HG02588 (cell line): ENCODE results near the gene CTDSP2.
A peak's percentile ranks its signal among the peaks of the same experiment; 100 is the strongest.
"Not testable (repeated sequence)": the region's sequence is repeated elsewhere in the genome, so short reads cannot be mapped to it uniquely, and the experiment has no call there.

Experiments
- ATAC-seq: cut with Tn5 transposase; IDR thresholded peaks from one replicate; pipeline ENCODE4 v1.9.1; 2021; ENCODE audit warnings: mild to moderate bottlenecking, moderate library complexity; ENCODE audit not compliant: unreplicated experiment

CTDSP2 gene, protein sequence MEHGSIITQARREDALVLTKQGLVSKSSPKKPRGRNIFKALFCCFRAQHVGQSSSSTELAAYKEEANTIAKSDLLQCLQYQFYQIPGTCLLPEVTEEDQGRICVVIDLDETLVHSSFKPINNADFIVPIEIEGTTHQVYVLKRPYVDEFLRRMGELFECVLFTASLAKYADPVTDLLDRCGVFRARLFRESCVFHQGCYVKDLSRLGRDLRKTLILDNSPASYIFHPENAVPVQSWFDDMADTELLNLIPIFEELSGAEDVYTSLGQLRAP

DNA sequence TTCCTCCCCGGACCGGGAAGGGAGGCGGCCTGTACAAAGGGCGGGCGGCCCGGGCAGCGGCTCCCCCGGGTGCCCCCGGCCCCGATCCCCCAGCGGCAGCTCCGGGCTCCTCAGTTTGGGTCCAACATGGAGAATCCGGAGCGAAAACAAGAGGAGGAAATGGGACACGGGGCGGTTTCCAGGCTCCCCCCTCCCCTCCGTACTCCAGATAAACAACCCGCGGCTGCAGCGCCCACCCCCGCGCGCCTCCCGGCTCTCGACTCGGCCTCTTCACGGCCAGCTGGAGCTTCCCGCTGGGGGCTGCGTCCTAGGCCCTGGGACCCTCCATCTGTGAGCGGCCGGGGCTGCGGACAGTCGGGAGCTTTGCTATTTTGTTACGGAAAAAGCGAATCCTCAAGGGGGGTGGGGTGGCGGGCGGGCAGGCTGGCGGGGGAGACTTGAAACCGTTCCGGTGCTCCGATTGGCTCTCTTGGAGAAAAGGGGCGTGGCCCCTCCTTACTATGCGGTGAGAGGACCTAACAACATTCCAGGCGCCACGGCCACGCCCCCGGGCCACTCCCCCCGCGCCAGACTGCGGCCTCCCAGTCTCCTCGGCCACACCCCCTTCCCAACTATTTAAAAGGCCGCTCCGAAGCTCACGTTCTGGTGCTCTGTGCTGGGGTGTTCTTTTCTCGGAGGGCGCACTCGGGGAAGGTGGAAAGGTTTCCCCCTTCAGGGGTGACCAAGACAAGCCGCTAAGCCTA, at the start of gene CTDSP2:
Gene CTDSP2 (minus strand): TSS at position 153 of the 743 bp plus-strand sequence. CDS start 294 bp downstream, outside the sequence.
- peak; percentile 42 for ATAC-seq

DNA sequence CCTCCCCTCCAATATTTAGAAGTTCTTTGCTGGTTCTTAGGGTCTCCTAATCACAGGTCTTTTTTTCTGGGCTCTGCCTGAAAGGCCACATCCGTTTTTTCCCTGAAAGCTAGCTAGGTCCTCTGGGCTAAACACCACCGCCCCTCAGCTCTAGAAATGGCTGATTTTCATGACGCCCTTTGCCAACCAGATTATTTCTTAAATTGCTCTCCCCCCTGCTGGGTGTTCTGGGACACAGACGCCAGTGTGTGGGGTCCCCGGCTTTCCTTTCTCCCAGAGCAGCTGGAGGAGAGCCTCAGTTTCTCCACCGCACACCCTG, 49.5 kb upstream of the CTDSP2 start:
- ATAC-seq: no peak

DNA sequence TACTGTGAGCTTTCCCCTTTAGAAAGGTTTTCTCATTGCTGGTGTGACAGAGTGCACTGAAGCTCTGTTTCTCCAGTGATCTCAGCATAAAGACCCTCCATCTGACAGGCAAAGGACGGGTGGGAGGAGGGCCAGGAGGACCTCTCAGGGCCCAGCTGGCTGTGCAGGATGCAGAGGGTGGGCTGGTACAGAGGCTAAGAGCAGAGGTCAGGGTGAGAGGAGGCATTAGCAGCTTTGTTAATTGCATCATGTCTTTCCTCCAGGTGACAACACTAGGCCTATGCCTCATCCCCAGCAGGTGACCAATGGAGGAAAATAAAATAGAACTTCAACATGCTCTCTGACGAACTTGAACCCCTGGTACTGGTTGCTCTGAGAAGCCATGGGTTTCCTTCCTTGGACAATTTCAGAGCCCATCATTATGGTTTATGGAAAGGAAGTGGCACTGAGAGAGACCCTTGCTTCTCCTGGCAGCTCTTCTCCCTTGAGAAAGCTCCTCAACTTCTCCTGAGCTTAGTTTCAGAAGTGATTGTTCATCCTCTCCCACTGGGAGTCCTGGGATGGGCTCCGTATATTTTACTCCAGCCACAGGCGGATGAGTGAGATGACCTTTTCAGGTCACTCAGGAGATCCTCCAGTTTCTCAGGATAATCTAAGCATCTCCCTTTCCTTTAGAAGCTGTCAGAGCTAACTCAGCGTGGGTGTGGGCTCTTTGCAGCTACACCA, 49.0 kb upstream of the CTDSP2 start:
- ATAC-seq: no peak

DNA sequence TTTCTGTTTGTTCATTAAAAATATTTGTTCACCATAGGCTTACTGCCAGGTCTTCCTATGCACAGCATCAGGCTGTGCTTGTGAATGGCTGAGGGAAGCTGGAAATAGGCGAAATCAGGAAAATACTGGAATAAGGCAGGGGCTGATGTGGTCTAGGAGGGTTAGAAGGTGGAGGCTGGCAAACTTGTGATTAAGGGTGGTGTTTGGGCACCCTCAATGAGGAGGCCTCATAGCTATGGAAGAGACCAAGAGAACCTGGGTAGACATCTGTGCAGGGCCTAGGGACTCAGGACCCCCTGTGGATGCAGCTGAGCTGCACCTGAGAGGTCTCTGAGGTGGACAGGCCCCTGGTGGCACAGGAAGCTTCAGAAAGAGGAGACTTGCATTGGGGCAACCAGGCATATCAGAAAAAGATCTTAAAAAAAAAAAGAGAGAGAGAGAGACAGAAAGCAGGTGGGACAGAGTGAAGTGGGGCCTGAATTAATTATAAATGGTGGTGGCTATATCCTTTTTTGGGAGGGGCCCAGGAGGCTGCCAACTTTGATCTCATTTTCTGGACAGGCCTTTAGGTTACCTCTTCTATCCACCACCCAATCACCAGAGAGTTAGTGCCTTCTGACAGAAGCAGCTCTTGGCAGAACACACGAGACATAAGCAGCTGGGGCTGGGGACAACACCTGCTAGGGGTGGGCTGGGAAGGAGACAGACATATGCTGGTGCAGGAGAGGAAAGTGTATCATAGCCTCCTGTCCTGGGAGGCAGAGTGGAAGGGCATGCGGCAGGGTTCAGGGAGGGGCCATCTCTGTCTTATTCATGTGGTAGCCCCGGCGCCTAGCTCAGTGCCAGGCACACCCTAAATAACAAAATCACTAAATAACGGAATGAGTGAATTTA, 48.1 kb upstream of the CTDSP2 start:
- ATAC-seq: no peak

DNA sequence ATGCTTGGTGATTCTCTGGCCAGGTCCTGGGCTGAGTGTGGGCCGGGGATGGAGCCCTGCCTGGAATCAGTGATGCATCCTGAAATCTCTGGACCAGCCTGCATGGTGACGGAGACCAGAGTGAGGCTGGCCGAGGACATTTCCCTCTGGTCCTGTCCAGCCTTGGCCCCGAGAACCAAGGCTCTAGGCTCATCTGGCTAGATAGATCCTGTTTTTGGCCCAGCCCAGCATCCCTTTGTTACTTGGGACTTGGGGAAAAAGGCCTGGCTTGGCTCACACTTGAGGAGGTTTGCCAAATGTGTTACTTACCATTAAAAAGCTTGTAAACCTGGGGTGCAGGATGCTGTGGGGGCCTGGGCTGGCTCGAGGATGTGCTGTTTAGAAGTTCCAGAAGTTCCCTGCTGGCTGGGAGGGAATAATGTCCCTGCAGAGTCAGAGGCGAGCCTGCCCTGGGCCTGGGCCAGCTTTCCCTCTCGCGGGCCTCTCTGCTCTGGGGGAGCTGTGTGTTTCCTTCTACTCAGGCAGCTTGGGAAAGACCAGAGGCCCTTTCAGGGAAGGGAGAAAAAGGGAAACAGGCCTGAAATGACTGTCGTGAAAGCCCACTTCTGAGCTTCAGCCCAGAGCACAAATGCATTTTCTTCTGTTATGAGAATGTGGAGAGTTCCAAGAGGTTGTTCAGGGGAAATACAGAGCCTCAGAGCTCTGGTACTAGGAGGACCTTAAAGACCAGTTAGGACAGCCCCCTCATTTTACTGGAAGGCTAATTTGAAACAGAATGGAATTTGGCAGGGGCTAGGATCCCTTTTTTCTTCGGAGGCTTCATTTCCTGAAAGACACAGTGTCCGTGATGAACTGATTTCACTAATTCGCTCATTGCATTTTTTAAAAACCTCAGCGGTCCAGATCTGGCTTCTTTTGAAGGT, 47.2 kb upstream of the CTDSP2 start:
- ATAC-seq: no peak

DNA sequence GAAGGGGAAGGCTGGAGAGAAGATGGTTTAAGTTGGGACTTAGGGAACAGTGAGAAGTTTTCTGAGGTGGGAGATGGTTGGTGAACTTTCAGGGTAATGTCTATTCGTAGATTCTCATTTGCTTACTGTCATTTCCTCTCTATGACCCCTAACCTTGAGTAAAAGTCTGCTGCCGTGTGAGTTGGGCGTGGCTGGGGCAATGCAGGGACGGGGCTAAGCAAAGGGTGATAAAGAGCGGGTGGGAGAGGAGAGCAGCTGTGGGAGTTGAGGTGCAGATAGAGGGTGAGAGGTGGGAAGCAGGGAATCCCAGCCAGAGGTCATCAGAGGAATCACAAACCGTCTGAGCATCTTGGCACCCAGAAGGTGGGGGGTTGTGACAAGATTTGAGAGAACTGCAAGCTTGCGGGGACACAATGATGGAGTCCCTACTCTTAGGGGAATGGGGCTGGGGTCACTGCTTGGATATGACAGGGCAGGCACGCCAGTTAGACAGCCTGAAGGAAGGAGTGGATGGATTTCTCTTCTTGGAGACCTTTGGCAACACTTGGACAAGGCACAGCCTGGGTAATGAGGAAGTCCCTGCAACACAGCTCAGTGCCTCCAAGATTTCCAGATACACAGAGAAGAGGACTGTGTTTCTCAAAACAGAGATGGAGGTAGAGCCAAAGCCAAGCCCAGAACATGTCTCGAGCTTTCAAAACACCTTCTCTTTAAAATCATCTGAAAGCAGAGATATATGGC, 45.9 kb upstream of the CTDSP2 start:
- no peak for ATAC-seq

DNA sequence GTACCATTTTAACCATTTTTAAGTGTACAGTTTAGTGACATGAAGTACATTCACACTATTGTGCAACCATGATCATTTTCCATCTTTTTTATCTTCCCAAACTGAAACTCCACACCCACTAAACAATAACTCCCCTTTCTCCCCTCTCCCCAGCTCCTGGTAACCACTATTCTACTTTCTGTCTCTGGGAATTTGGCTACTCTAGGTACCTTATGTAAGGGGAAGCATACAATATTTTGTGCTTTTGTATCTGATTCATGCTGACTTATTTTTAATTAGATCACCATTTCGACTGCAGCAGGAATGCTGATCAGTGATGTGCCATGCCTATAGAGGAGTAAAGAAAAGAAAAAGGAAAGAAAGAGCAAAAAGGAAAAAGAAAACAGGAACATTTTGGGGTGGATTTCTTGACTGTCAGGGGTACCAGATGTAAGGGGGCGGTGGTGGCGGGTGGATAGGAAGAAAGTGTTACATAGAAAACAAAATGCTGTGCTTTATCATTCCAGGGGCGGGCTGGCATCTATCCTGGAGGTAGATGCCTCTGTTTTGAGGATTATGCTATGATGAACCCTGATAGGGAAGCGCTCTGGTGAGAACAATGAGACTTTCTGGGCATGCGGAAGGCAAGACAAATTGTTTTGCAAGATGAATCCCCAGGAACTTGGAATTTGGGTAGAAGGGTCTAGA, 45.2 kb upstream of the CTDSP2 start:
- no peak for ATAC-seq

DNA sequence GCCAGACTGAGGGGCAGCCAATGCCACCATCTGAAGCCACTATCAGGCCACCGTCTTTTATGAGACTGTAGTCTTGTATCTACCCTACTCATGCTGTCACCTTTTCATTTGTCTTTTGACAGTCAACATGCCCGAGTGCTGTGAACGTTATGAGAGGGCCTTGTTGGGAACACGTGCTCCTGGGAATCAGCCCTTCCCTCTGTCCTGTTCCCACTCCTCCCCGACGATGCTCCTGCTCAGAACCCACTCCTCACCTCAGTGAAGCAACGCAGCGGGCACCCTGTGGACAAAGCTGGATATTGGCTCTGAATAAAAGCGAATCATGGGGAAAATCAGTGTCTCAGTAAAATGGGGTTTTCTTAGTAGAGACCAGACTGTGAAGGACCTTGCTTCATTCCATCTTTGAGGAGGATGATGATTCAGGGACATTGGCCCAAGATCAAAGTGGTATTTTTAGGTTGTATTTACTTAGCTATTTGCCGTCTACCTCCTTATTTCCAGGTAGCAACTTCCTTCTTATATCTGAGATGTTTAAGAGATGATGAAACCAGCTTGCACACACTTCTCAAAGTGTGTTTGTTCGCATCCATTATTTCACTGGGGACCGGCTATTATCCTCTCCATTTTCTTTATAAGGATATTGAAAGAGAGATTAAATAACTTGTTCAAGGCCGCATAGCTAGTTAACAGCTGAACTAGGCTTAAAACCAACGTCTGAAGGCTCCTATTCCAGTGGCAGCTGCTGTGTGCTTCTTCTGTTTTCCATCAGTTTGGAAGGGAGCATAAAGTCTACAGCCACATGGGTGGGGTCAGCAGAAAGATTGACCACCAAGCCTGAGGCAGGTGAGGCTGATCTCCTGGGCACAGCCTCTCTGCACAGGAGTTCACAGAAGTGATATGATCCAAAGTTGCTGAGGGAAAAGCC, 43.9 kb upstream of the CTDSP2 start:
- ATAC-seq: no peak

DNA sequence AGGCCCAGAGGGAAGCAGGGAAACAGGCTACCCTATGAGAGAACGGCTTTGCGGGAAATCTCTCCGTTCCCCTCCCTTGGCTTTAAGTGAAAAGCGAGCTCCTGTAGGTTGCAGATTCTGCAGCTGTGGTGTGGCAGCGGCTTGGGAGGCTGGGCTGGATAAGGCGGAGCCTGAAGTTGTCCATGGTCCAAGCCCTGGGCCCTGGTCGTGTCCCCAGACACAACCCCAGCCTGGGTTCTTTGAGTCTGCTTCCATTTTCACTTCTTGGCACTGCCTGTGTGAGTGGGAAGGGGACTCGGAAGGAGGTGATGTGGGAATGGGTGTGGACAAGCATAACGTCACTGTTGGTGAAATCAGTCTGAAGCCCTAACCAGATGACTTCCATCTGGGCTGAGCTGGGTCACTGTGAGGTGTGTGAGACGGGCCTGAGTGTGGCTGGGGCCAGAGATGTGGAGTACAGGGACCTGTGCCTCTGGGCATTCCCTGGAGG, 43.0 kb upstream of the CTDSP2 start:
- ATAC-seq: no peak

DNA sequence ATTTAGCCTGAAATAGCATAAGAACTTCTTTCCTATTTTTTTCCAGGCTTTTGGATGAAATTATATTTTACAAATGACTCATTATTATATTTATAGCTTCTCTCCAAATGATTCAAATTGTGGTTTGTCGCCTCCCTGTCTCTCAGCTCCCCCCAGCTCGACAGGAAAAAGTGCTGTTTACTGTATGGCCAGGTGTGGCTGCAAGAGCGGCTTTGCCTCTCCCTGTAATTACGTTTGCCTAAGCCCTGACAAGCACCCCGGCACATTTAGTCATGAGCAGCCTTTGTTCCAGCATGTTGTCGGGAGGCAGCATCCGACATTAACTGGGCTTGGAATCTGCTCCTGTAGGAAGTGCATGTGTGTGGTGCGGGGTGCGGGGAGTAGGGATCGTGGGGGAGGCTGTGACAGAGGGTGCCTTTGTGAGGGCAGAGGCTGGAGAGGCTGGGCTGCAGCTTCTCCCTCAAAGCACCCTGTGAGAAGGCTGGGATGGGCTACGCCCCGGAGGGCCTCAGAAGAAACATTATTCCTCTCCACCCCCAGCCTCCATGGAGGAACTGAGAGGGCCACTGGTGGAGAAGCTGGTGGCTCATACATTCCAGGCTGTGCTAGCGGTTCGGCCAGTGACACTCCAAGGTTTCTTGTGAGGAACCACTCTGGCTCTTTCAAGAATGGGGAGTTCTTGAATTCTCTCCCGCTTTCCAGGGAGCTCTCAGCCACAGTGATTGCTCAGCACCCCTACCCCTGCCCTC, 42.1 kb upstream of the CTDSP2 start:
- ATAC-seq: no peak

DNA sequence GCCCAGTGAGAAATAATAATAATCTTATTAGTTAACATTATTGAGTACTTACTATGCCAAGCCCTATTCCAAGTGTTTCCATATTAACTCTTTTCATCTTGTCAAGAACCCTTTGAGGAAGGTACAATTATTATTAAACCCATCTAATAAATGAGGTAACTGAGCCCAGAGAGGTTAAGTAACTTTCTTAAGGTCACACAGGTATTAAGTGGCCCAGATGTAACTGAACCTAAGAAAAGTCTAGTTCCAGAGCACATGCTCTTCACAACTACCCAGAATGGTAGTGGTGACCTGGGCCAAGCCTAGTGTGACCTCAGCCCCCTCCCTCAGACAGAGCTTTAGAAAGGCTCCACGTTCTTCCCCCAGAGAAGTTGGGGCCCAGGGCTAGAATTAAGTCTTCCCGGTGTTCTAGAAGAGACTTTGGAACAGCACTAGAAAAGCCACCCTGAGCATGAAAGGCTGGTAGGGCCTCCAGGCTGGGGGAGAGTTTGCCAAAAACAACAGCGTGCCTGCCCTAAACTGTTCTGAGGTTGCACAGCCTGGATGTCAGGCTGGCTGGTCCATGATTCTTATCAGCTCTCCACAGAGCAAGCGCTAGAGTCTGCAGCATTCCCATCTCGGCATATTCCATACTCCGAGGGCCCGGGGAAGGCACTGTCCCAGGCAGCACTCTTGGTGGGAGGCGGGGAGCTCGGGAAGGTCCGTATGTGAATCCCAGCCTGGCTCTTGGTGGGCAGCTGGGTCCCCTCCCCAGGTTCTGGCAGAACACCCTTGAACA, 41.3 kb upstream of the CTDSP2 start:
- no peak for ATAC-seq

DNA sequence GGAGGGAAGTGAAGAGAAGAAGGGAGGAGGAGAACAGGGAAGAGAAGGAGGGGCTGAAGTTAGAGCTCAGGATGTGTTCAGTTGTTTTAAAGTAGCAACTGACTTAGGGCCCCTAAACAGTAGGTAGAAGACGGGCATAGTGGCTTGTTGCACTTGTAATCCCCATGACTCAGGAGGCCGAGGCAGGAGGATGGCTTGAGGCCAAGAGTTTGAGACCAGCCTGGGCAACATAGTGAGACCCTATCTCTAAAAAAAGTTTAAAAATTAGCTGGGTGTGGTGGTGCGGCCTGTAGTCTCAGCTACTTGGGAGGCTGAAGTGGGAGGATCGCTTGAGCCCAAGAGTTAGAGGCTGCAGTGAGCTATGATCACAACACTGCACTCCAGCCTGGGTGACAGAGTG, 40.4 kb upstream of the CTDSP2 start:
- not testable (repeated sequence) for ATAC-seq

DNA sequence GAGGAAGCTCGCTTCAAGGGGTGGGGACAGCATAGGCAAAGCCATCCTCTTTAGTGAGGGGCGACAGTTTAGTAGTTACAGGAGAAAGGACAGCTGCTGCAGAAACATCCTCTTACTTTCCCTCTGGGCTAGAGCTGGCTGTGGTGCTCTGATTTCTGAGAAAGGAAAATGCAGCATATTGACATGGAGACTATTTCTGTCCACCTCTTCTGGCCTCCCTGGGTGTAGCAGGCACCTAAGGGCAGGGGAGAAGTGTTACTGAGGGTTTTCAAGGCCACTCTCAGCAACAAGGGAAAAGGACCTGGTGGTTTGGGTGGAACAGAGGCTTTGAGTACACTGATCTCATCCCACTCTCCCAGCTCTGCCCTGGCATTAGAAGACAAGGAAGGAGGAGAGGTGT, 40.0 kb upstream of the CTDSP2 start:
- no peak for ATAC-seq

DNA sequence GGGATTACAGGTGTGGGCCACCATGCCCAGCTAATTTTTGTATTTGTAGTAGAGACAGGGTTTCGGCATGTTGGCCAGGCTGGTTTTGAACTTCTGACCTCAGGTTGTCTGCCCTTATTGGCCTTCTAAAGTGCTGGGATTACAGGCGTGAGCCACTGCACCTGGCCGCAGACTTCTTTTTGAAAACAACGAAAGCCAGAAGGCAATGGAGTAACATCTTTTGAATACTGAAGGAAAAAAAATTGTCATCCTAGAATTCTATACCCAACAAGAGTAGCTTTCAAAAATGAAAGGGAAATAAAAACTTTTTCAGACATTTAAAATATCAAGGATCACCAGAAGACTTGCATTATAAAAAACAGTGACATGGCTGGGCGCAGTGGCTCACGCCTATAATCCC, 38.7 kb upstream of the CTDSP2 start:
- no peak for ATAC-seq

DNA sequence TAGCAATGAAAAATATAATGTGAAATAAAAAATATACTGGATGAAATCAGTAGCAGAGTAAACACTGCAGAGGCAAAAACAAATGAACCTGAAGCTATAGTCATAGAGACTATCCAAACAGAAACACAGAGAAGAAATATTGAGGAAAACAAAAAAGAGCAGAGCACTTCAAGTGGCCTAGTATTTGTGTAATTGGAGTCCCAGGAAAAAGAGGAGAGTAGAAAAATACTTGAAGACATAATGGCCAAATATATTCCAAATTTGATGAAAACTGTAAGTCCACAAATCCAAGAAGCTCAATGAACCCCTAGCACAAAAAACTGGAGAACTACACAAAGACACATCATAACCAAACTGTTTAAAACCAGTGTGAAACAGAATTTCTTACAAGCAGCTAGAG, 37.2 kb upstream of the CTDSP2 start:
- no peak for ATAC-seq

DNA sequence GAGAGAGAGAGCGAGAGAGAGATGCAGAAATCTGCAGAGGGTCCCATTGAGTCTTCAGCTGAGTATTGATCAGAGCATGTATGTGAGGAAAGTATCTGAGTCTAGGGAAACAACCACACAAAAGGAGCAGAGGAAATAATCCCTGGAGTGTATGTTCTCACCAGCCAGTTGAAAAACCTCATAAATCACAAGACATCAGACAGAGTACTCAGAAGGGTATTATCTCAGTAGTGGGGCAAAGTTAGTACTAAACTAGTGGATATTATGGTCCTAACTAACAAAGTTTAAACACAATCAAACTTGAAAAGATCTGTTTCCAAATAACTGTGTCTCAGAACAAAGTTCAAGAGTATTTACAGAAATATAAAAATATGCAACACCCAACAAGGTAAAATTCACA, 36.5 kb upstream of the CTDSP2 start:
- no peak for ATAC-seq
